Measurements from ENCODE around the gene TIMP3.

The TIMP3 gene

GRCh38 chr22:32829451-32829851 lies 27.9 kb downstream of the TIMP3 start:
- no peak for DNase-seq (ENCODE audit: low read depth in 2 of 2)

GRCh38 chr22:32830473-32830872 lies 29.0 kb downstream of the TIMP3 start:
- DNase-seq (ENCODE audit: low read depth in 2 of 2): no peak

GRCh38 chr22:32830957-32831356 lies 29.5 kb downstream of the TIMP3 start:
- no peak for DNase-seq (ENCODE audit: low read depth in 2 of 2)

GRCh38 chr22:32831584-32831983 lies 30.1 kb downstream of the TIMP3 start:
- DNase-seq (ENCODE audit: low read depth in 2 of 2): no peak

GRCh38 chr22:32832174-32832573 lies 30.7 kb downstream of the TIMP3 start:
- DNase-seq (ENCODE audit: low read depth in 2 of 2): no peak

- no peak for DNase-seq (ENCODE audit: low read depth in 2 of 2)
These were observed 35.0 kb downstream of the TIMP3 start for GRCh38 chr22:32836280-32837123.

- no peak for DNase-seq (ENCODE audit: low read depth in 2 of 2)
These were observed 35.6 kb downstream of the TIMP3 start for GRCh38 chr22:32837142-32837541.

- no peak for DNase-seq (ENCODE audit: low read depth in 2 of 2)
These were observed 36.3 kb downstream of the TIMP3 start for GRCh38 chr22:32837803-32838202.

GRCh38 chr22:32839831-32840584 lies 38.5 kb downstream of the TIMP3 start:
- DNase-seq (ENCODE audit: low read depth in 2 of 2): no peak

- no peak for DNase-seq (ENCODE audit: low read depth in 2 of 2)
These were observed 39.7 kb downstream of the TIMP3 start for GRCh38 chr22:32841175-32841574.

- no peak for DNase-seq (ENCODE audit: low read depth in 2 of 2)
These were observed 41.0 kb downstream of the TIMP3 start for GRCh38 chr22:32842486-32842885.

- no peak for DNase-seq (ENCODE audit: low read depth in 2 of 2)
These were observed 41.8 kb downstream of the TIMP3 start for GRCh38 chr22:32843300-32843699.

GRCh38 chr22:32844251-32844650 lies 42.7 kb downstream of the TIMP3 start:
- DNase-seq (ENCODE audit: low read depth in 2 of 2): no peak

- DNase-seq (ENCODE audit: low read depth in 2 of 2): no peak
These were observed 45.4 kb downstream of the TIMP3 start for GRCh38 chr22:32846780-32847491.

GRCh38 chr22:32848226-32848625 lies 46.7 kb downstream of the TIMP3 start:
- no peak for DNase-seq (ENCODE audit: low read depth in 2 of 2)

GRCh38 chr22:32849501-32849900 lies 48.0 kb downstream of the TIMP3 start:
- DNase-seq (ENCODE audit: low read depth in 2 of 2): no peak

GRCh38 chr22:32850157-32850556 lies 48.7 kb downstream of the TIMP3 start:
- no peak for DNase-seq (ENCODE audit: low read depth in 2 of 2)

- DNase-seq (ENCODE audit: low read depth in 2 of 2): no peak
These were observed 49.3 kb downstream of the TIMP3 start for GRCh38 chr22:32850591-32851517.

- DNase-seq (ENCODE audit: low read depth in 2 of 2): no peak
These were observed 51.1 kb downstream of the TIMP3 start for GRCh38 chr22:32852395-32853251.

- no peak for DNase-seq (ENCODE audit: low read depth in 2 of 2)
These were observed 52.2 kb downstream of the TIMP3 start for GRCh38 chr22:32853662-32854061.
